ENCODE measurements around the gene PRR15L. TPM values are rescaled to one million over a fixed set of nuclear protein-coding genes. Genes with fewer than 3 reads are reported as not detected.

PRR15L gene
- total RNA-seq, 2 donors from 2014 or later: 0.57 to 0.60 TPM

DNA sequence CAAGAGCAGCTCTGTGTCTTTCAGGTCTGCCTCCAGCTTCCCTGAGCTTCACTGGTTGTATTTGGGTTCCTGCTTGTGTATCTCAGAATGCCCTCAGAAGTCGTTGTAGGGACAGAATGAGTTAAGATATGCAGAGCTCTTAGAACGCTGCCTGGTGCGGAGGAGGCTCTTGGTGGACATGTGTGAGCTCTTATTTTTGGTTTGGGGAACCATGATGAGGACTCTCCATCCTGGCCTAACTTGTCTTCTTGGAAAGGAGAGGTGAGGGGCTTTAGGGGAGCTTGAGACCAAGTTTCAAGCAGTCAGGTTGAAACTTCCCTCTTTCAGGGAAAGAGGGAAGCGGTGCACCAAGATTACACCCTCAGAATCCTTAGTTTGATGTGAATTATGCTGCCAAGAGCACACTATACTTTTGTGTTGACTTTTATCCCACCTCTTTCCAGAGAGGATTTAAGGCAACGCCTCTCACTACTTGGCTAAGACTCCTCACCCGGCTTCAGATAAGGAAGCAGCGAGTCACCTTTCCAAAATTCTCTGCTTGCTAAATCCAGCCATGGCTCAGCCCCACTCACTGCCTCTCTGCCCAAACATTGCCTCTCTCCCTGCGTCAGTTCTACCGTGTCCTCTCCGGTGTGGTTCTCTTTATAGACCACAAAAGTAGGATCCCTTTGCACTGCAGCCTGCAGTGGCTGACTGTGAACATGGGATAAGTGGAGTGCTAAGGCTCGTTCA is 26.0 kb upstream of the PRR15L start:
- H3K27ac Mint-ChIP-seq: peak overlapping the region; percentile 61
- no peak overlapping the region for H3K27ac ChIP-seq (ENCODE audit: low read depth, low read length)
- peaks cover 12% of the 10 kb centered on the region for H3K4me1 ChIP-seq (ENCODE audit: control insufficient read depth, insufficient read depth, low read length)
- no peaks in the 10 kb centered on the region for H3K9me3 Mint-ChIP-seq
- H3K27me3 Mint-ChIP-seq (ENCODE audit: insufficient read depth): no peaks in the 10 kb centered on the region
- peaks cover 14% of the 10 kb centered on the region for H3K4me1 Mint-ChIP-seq
- H3K4me3 ChIP-seq (ENCODE audit: low read length): no peak overlapping the region
- WGBS, 2 experiments (ENCODE audit: insufficient coverage in 1 of 2, insufficient read length in 1 of 2): 88 to 93% methylated on average over 6 to 11 of the region's 11 CpGs
- H3K36me3 ChIP-seq (ENCODE audit: control insufficient read depth, insufficient read depth, low read length): peaks cover 17% of the 10 kb centered on the region
- no peak overlapping the region for H3K4me3 Mint-ChIP-seq
- H3K9ac ChIP-seq (ENCODE audit: extremely low read depth, low read length, poor library complexity, severe bottlenecking): no peak overlapping the region
- no peaks in the 10 kb centered on the region for H3K27me3 ChIP-seq (ENCODE audit: control insufficient read depth, insufficient read depth, low read length, poor library complexity, severe bottlenecking)
- no peaks in the 10 kb centered on the region for H3K9me3 ChIP-seq (ENCODE audit: control insufficient read depth, low read length)
- H3K36me3 Mint-ChIP-seq (ENCODE audit: low read depth): peaks cover 32% of the 10 kb centered on the region
- DNase-seq: no peak
- TF ChIP-seq, protein P1, sequence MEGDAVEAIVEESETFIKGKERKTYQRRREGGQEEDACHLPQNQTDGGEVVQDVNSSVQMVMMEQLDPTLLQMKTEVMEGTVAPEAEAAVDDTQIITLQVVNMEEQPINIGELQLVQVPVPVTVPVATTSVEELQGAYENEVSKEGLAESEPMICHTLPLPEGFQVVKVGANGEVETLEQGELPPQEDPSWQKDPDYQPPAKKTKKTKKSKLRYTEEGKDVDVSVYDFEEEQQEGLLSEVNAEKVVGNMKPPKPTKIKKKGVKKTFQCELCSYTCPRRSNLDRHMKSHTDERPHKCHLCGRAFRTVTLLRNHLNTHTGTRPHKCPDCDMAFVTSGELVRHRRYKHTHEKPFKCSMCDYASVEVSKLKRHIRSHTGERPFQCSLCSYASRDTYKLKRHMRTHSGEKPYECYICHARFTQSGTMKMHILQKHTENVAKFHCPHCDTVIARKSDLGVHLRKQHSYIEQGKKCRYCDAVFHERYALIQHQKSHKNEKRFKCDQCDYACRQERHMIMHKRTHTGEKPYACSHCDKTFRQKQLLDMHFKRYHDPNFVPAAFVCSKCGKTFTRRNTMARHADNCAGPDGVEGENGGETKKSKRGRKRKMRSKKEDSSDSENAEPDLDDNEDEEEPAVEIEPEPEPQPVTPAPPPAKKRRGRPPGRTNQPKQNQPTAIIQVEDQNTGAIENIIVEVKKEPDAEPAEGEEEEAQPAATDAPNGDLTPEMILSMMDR (conservative IDR thresholded peaks at IDR 0.05): no peak

GRCh38 chr17:47982645-47983390 is 25.1 kb upstream of the PRR15L start:
- Histone ChIP-seq H3K27me3 (ENCODE audit: control insufficient read depth, insufficient read depth, low read length, poor library complexity, severe bottlenecking) (no peaks in the 10 kb centered on the region), H3K27ac (ENCODE audit: low read depth, low read length) (peak overlapping the region; percentile 72), H3K9me3 (ENCODE audit: control insufficient read depth, low read length) (no peaks in the 10 kb centered on the region), H3K9ac (ENCODE audit: extremely low read depth, low read length, poor library complexity, severe bottlenecking) (no peak overlapping the region), H3K4me1 (ENCODE audit: control insufficient read depth, insufficient read depth, low read length) (peaks cover 12% of the 10 kb centered on the region), H3K4me3 (ENCODE audit: low read length) (no peak overlapping the region), H3K36me3 (ENCODE audit: control insufficient read depth, insufficient read depth, low read length) (peaks cover 20% of the 10 kb centered on the region)
- Mint-ChIP-seq H3K4me1 (peaks cover 11% of the 10 kb centered on the region), H3K36me3 (ENCODE audit: low read depth) (peaks cover 35% of the 10 kb centered on the region), H3K27me3 (ENCODE audit: insufficient read depth) (no peaks in the 10 kb centered on the region), H3K4me3 (no peak overlapping the region), H3K9me3 (no peaks in the 10 kb centered on the region), H3K27ac (no peak overlapping the region)
- TF ChIP-seq, protein P1 (conservative IDR thresholded peaks at IDR 0.05): no peak
- 91 to 94% methylated on average over 6 to 9 of the region's 9 CpGs for WGBS, 2 experiments (ENCODE audit: insufficient coverage in 1 of 2, insufficient read length in 1 of 2)
- no peak for DNase-seq

GRCh38 chr17:47982091-47982617 is 24.5 kb upstream of the PRR15L start:
- no peak for DNase-seq
- H3K9ac ChIP-seq (ENCODE audit: extremely low read depth, low read length, poor library complexity, severe bottlenecking): no peak overlapping the region
- H3K27me3 Mint-ChIP-seq (ENCODE audit: insufficient read depth): no peaks in the 10 kb centered on the region
- H3K4me3 Mint-ChIP-seq: no peak overlapping the region
- H3K27ac ChIP-seq (ENCODE audit: low read depth, low read length): peak overlapping the region; percentile 72
- H3K9me3 Mint-ChIP-seq: no peaks in the 10 kb centered on the region
- peaks cover 41% of the 10 kb centered on the region for H3K36me3 Mint-ChIP-seq (ENCODE audit: low read depth)
- H3K9me3 ChIP-seq (ENCODE audit: control insufficient read depth, low read length): no peaks in the 10 kb centered on the region
- TF ChIP-seq, protein P1 (conservative IDR thresholded peaks at IDR 0.05): no peak
- 92 to 97% methylated on average over 7 to 13 of the region's 14 CpGs for WGBS, 2 experiments (ENCODE audit: insufficient coverage in 1 of 2, insufficient read length in 1 of 2)
- peaks cover 23% of the 10 kb centered on the region for H3K36me3 ChIP-seq (ENCODE audit: control insufficient read depth, insufficient read depth, low read length)
- H3K4me3 ChIP-seq (ENCODE audit: low read length): no peak overlapping the region
- H3K4me1 ChIP-seq (ENCODE audit: control insufficient read depth, insufficient read depth, low read length): peaks cover 12% of the 10 kb centered on the region
- peaks cover 5% of the 10 kb centered on the region for H3K4me1 Mint-ChIP-seq
- H3K27ac Mint-ChIP-seq: no peak overlapping the region
- no peaks in the 10 kb centered on the region for H3K27me3 ChIP-seq (ENCODE audit: control insufficient read depth, insufficient read depth, low read length, poor library complexity, severe bottlenecking)

All from endodermal cell (in vitro differentiated cells).